Adrenal gland (tissue), 12 donors: ENCODE measurements around the gene CYP24A1. TPM values are rescaled to one million over a fixed set of nuclear protein-coding genes. Genes with fewer than 3 reads are reported as not detected.

ENCODE experiments used
- DNase-seq, 7 donors: peaks; one replicate each; pipeline ENCODE4 v3.0.0-alpha.2; 2019 to 2020
- H3K27ac ChIP-seq, 5 donors: fragments of 200-600 bp; sonication (generic) in 4 of 5; 1 replicate in 3 of 5; 2 replicates in 2 of 5; pipeline versions ENCODE4 v1.5.1 to v1.8.0; 2016 to 2020; ENCODE audit warnings: mild to moderate bottlenecking in 1 of 5
- H3K27me3 ChIP-seq: fragments of 200-600 bp; 2 replicates; pipeline ENCODE4 v1.8.0; 2021
- H3K36me3 ChIP-seq, 2 donors: fragments of 200-600 bp; replicated peaks in 1 of 2; 1 replicate in 1 of 2; 2 replicates in 1 of 2; pipeline versions ENCODE4 v1.5.1 to v1.8.0; 2018 to 2022
- H3K4me1 ChIP-seq, 2 donors: fragments of 200-600 bp; replicated peaks in 1 of 2; 1 replicate in 1 of 2; 2 replicates in 1 of 2; pipeline versions ENCODE4 v1.5.1 to v1.8.0; 2018 to 2021
- H3K4me3 ChIP-seq, 4 donors: fragments of 200-600 bp; sonication (generic) in 3 of 4; one replicate each; pipeline ENCODE4 v1.5.1; 2016 to 2018
- H3K9me3 ChIP-seq, 3 donors: fragments of 200-600 bp; sonication (generic) in 1 of 3; replicated peaks in 1 of 3; 1 replicate in 2 of 3; 2 replicates in 1 of 3; pipeline versions ENCODE4 v1.5.1 to v1.8.0; 2016 to 2021
- CTCF ChIP-seq, 6 experiments: fragments of 450-650 bp in 4 of 6; fragments of 200-600 bp in 2 of 6; sonication (generic) in 1 of 6; IDR thresholded peaks; 1 replicate in 5 of 6; 2 replicates in 1 of 6; pipeline versions ENCODE4 v1.5.1 to v1.8.0; 2016 to 2021; ENCODE audit warnings: antibody characterized with exemption in 6 of 6, mild to moderate bottlenecking in 2 of 6, moderate library complexity in 1 of 6
- POLR2A ChIP-seq, 2 donors: fragments of 450-650 bp; IDR thresholded peaks; one replicate each; pipeline ENCODE4 v1.6.1; 2017; ENCODE audit warnings: antibody characterized with exemption in 2 of 2, mild to moderate bottlenecking in 2 of 2, moderate library complexity in 1 of 2
- WGBS, 4 donors: extraction: QIAGEN DNeasy Blood & Tissue Kit in 2 of 4; methylation state at CpG; one replicate each; pipeline versions ENCODE4 v1.1.5 to v1.1.7; 2013 to 2017; 5-methylcytosine and 5-hydroxymethylcytosine counted together
- intact Hi-C, 2 donors: fragments of 100-400 bp; cut with DNase I; formaldehyde crosslinking; loops; one replicate each; pipeline versions ENCODE4 v1.14.1 to v1.15.0; 2022 to 2023
- polyA plus RNA-seq, 3 donors: library from polyadenylated mRNA; stranded (reverse); fragments of 200-250 nt in 2 of 3; fragments of 350-450 nt in 1 of 3; fragmentation: Illumina TruSeq in 1 of 3; extraction: RNeasy Lipid Tissue Mini Kit (QIAGEN cat#74804) in 1 of 3; gene quantifications; one replicate each; pipeline ENCODE4 v1.2.3, GENCODE V29; 2013 to 2014
- total RNA-seq, 9 donors: library from RNA; depleted of rRNA in 4 of 9; stranded (reverse); fragments of >200 nt in 4 of 9; fragments of 120-200 nt in 1 of 9; fragmentation: NEBNext Ultra II Directional in 1 of 9; extraction: Animal tissue kit (Norgen Biotek cat#: 25700) in 1 of 9; gene quantifications; one replicate each; pipeline versions ENCODE4 v1.1.0 to v1.2.4, GENCODE V29; 2013 to 2023
- donor health status: healthy with polysubstance abuse.
- donor health status: Bipolar disorder and iron deficiency.
- donor health status: DM: yes; HTN: yes; CAD: no.
- donor health status: DM: no; HTN: no; CAD: no.
- donor health status: DM: no; HTN: no; CAD: no.
- donor health status: DM: yes; HTN: yes; CAD: no.

The CYP24A1 gene
- total and polyA plus RNA-seq, 12 donors = 0.09 TPM; not detected in 11

DNA sequence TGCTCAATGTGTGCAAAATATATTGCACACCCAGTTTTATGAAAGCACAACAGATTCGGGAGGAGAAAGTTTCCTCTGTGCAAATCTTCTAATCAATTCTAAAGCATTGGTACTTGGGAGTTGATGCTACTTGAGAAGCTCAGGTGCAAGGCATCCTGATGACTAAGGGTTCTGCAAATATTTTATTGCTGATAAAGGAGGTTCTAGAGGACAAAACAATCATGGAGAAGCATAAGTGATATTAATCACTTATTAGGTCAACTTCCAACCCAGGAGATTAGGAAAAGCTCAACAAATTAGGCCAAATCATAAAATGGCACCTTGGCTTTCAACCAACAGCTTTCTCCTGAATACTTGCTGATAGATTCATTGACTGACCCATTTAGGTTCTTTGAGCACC lies 27.1 kb downstream of the CYP24A1 start:
- 65 to 86% (median 79%) methylated on average over 1 of the region's 1 CpG for WGBS, 4 donors
- Histone ChIP-seq H3K36me3 (no peaks in the 10 kb centered on the region), H3K9me3 (no peaks in the 10 kb centered on the region), H3K27me3 (peaks cover 6% of the 10 kb centered on the region), H3K4me1 (no peaks in the 10 kb centered on the region), H3K4me3 (no peak overlapping the region), H3K27ac (no peak overlapping the region)
- no peak for TF ChIP-seq CTCF (IDR thresholded peaks at IDR 0.05)
- TF ChIP-seq POLR2A (IDR thresholded peaks at IDR 0.05) = no peak
- intact Hi-C loops = no loop called here
- no peak for DNase-seq

DNA sequence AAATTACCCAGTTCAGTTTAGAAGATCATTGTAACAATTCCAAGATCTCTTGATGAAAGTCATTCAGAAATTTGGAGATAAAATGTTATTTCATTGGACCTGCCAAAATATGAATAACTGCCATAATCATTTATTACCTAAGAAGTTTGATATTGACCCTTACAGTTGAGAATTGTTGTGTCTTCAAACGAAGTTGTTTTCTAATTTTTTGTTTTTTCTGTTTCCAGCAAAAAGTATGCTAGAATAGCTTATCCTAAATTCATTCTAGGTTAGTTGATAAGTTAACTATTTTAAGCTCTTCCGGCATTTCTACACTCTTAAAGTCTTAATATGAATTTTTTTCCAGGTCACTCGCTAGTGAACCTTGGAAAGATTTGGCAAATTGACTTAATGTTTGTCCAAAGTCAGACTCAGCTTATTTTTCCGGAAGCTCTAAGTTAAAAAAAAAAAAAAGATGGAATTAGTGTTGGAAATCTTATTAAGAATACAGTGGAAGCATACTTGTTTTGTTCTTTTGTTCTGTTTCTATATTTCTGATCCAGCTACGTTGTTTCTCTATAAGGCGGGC lies 28.9 kb downstream of the CYP24A1 start:
- Histone ChIP-seq H3K27me3 (peaks cover 7% of the 10 kb centered on the region), H3K9me3 (no peaks in the 10 kb centered on the region), H3K27ac (no peak overlapping the region), H3K36me3 (no peaks in the 10 kb centered on the region), H3K4me3 (no peak overlapping the region), H3K4me1 (no peaks in the 10 kb centered on the region)
- TF ChIP-seq POLR2A (IDR thresholded peaks at IDR 0.05) (no peak), CTCF (IDR thresholded peaks at IDR 0.05) (no peak)
- DNase-seq = no peak
- 79 to 84% (median 83%) methylated on average over 6 of the region's 6 CpGs for WGBS, 4 donors
- intact Hi-C loops = no loop called here

DNA sequence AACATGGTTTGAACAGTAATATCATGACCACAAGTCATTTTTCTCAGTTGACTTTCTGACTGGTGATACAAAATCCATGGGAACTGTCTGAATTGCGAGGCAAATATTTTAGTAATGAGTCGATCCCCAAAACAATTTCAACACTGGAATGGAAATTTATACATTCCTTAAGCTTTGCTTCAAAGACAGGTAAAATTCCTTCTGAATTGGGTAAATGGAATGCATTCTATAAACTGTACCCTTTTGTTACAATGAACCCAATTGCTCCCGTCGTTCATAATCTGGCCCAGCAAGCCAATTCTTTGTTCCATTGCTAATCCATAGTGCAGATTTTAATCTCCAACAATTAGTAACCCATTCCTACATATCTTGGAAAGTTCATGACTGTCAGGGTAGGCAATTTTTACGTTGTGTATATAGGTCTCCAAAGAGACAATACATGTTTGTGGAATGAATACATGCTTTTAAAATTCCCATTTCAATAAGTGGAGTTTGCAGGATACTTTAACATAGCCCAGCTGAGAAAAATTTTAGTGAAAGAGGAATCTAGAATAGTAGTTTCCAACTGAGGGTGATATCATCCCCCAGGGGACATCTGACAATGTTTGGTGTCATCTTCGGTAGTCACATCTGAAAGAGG lies 32.7 kb downstream of the CYP24A1 start:
- intact Hi-C loops = no loop called here
- Histone ChIP-seq H3K27me3 (peaks cover 7% of the 10 kb centered on the region), H3K4me1 (no peaks in the 10 kb centered on the region), H3K27ac (no peak overlapping the region), H3K36me3 (no peaks in the 10 kb centered on the region), H3K4me3 (no peak overlapping the region), H3K9me3 (no peaks in the 10 kb centered on the region)
- DNase-seq = no peak
- WGBS, 4 donors = 75 to 82% (median 81%) methylated on average over 6 of the region's 6 CpGs
- TF ChIP-seq CTCF (IDR thresholded peaks at IDR 0.05) (no peak), POLR2A (IDR thresholded peaks at IDR 0.05) (no peak)

DNA sequence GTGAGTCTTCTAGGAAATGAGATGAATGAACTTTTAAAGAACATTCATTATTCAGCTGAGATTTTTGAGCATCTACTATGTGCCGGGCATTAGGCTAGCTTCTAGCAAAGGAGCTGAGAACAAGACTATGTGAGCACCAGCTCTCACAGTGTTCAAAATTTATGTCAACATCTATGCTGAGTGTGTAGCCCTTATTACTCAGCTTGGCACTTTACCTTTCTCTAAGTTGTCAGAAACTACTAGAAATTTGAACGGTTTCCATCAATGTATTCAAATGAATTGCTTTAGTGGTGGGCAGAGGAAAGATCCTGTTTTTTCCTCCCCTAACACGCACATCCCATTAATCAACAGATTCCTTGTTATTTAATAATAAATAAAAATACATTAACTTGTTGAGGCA lies 33.3 kb downstream of the CYP24A1 start:
- no peak for TF ChIP-seq POLR2A (IDR thresholded peaks at IDR 0.05)
- no peak for TF ChIP-seq CTCF (IDR thresholded peaks at IDR 0.05)
- peaks cover 7% of the 10 kb centered on the region for H3K27me3 ChIP-seq
- no peak overlapping the region for H3K4me3 ChIP-seq
- WGBS, 4 donors = 79 to 91% (median 88%) methylated on average over 3 of the region's 3 CpGs
- DNase-seq = no peak
- intact Hi-C loops = no loop called here
- no peaks in the 10 kb centered on the region for H3K36me3 ChIP-seq
- no peaks in the 10 kb centered on the region for H3K4me1 ChIP-seq
- no peak overlapping the region for H3K27ac ChIP-seq
- no peaks in the 10 kb centered on the region for H3K9me3 ChIP-seq
